PC-3 (cell line): Measurements from ENCODE around the gene ATG2A. TPM values are rescaled to one million over a fixed set of nuclear protein-coding genes. Genes with fewer than 3 reads are reported as not detected.

Source experiments
- ATAC-seq: fragments of 200-7000 bp; cut with Tn5 transposase; 2 replicates; pipeline ENCODE4 v1.9.1; 2020; ENCODE audit warnings: mild to moderate bottlenecking, moderate library complexity
- BruUV-seq: library from RNA; stranded (reverse); fragments of 400-500 nt; replicated peaks from 2 replicates; lab custom pipeline; 2021; lab: Mats Ljungman, UMichigan
- CTCF ChIA-PET: fragments of 300-600 bp; sonication (Branson Sonifier 250); formaldehyde crosslinking; loops from one replicate; lab custom pipeline; 2022; ENCODE audit warnings: antibody characterized with exemption; lab: Charles Lee
- POLR2A ChIA-PET: fragments of 300-600 bp; sonication (Branson Sonifier 250); formaldehyde crosslinking; loops from one replicate; lab custom pipeline; 2022; ENCODE audit warnings: antibody characterized with exemption; ENCODE audit not compliant: unreplicated experiment; lab: Charles Lee
- DNase-seq: peaks from one replicate; pipeline ENCODE4 v3.0.0-alpha.2; 2015
- H2AFZ ChIP-seq: fragments of 300-600 bp; sonication (generic); 2 replicates; pipeline ENCODE4 v1.6.0; 2016; ENCODE audit warnings: antibody characterized with exemption, low read length
- H3F3A ChIP-seq: fragments of 300-600 bp; sonication (generic); one replicate; pipeline ENCODE4 v1.6.0; 2017; ENCODE audit warnings: antibody characterized with exemption, low read length, control low read depth, mild to moderate bottlenecking; ENCODE audit not compliant: unreplicated experiment
- H3K27ac ChIP-seq: fragments of 300-600 bp; sonication (generic); 2 replicates; pipeline ENCODE4 v1.5.1; 2016; ENCODE audit warnings: mild to moderate bottlenecking, low read length
- H3K27me3 ChIP-seq: fragments of 300-600 bp; sonication (generic); 2 replicates; pipeline ENCODE4 v1.6.1; 2016; ENCODE audit warnings: low read length, mixed read lengths
- H3K36me3 ChIP-seq: fragments of 300-600 bp; sonication (generic); 2 replicates; pipeline ENCODE4 v1.6.1; 2016; ENCODE audit warnings: low read depth, mixed run types, low read length, mixed read lengths
- H3K4me1 ChIP-seq: fragments of 300-600 bp; sonication (generic); 2 replicates; pipeline ENCODE4 v1.5.1; 2016; ENCODE audit warnings: low read length; ENCODE audit not compliant: insufficient read depth
- H3K4me2 ChIP-seq: fragments of 300-600 bp; sonication (generic); 2 replicates; pipeline ENCODE4 v1.6.0; 2016; ENCODE audit warnings: low read length
- H3K4me3 ChIP-seq: fragments of 300-600 bp; sonication (generic); 2 replicates; pipeline ENCODE4 v1.5.1; 2016; ENCODE audit warnings: mild to moderate bottlenecking, low read length, mixed read lengths
- H3K79me2 ChIP-seq: fragments of 300-600 bp; sonication (generic); 2 replicates; pipeline ENCODE4 v1.6.1; 2017; ENCODE audit warnings: low read length, mixed read lengths
- H3K9ac ChIP-seq: fragments of 300-600 bp; sonication (generic); 2 replicates; pipeline ENCODE4 v1.6.0; 2016; ENCODE audit warnings: mild to moderate bottlenecking, low read length
- H3K9me2 ChIP-seq: fragments of 300-600 bp; sonication (generic); replicated peaks from 2 replicates; pipeline ENCODE4 v1.6.1; 2016; ENCODE audit warnings: mixed run types, low read length, mixed read lengths
- H3K9me3 ChIP-seq: fragments of 300-600 bp; sonication (generic); 2 replicates; pipeline ENCODE4 v1.6.1; 2016; ENCODE audit warnings: low read length, mixed read lengths
- H4K20me1 ChIP-seq: fragments of 300-600 bp; sonication (generic); 2 replicates; pipeline ENCODE4 v1.6.1; 2016; ENCODE audit warnings: low read length, mixed read lengths
- CTCF ChIP-seq: fragments of 300-600 bp; sonication (generic); conservative IDR thresholded peaks from 2 replicates; pipeline ENCODE4 v1.5.1; 2017; ENCODE audit warnings: antibody characterized with exemption, low read depth, mild to moderate bottlenecking, low read length
- EZH2 ChIP-seq: fragments of 300-600 bp; sonication (generic); IDR thresholded peaks from one replicate; pipeline ENCODE4 v1.6.1; 2017; ENCODE audit warnings: antibody characterized with exemption, mild to moderate bottlenecking, low read length; ENCODE audit not compliant: unreplicated experiment
- EZH2phosphoT487 ChIP-seq: fragments of 300-600 bp; sonication (generic); IDR thresholded peaks from 2 replicates; pipeline ENCODE4 v1.6.1; 2018; ENCODE audit warnings: mild to moderate bottlenecking, antibody characterized with exemption, low read length, borderline replicate concordance
- intact Hi-C: fragments of 100-400 bp; cut with micrococcal nuclease; formaldehyde crosslinking; loops from 2 replicates; pipeline ENCODE4 v1.9.0; 2023
- total RNA-seq: library from RNA; depleted of rRNA; stranded (reverse); fragments of >200 nt; gene quantifications from 2 replicates; pipeline ENCODE4 v1.2.3, GENCODE V29; 2014

The ATG2A gene
- total RNA-seq, 1 experiment from 2014 or later: 45.6 TPM

- ChIA-PET POLR2A (interaction anchor here (0.6 kb wide), 1 partner anchor 9 kb away, joined by 5 read pairs; no protein-coding TSS in a partner anchor), CTCF (no interaction called here)
- H2AFZ ChIP-seq: peak overlapping the region; percentile 98
- peak overlapping the region; percentile 95 for H3K4me3 ChIP-seq
- DNase-seq: no peak
- peak; percentile 21 for ATAC-seq
- peak overlapping the region; percentile 71 for H3K9ac ChIP-seq
- H3K36me3 ChIP-seq: no peaks in the 10 kb centered on the region
- H3K9me3 ChIP-seq: no peaks in the 10 kb centered on the region
- H3K9me2 ChIP-seq: no peaks in the 10 kb centered on the region
- no peak overlapping the region for H3K27ac ChIP-seq
- peaks cover 4% of the 10 kb centered on the region; the same call in 1 of the 2 replicates for H3K79me2 ChIP-seq
- H3K27me3 ChIP-seq: no peaks in the 10 kb centered on the region
- H3K4me2 ChIP-seq: peak overlapping the region; percentile 95
- no peaks in the 10 kb centered on the region for H4K20me1 ChIP-seq
- H3F3A ChIP-seq: no peaks in the 10 kb centered on the region
- H3K4me1 ChIP-seq: peaks cover 13% of the 10 kb centered on the region; the same call in 1 of the 2 replicates
- BruUV-seq: no TSS peak
- TF ChIP-seq EZH2: no peak
- intact Hi-C loops: loop anchor here (1.0 to 2.0 kb wide), 3 partner anchors 82 to 102 kb away; partner anchors contain the start of genes ARL2 and SNX15
Measured at GRCh38 chr11:64924910-64925284, 7.9 kb upstream of the ATG2A start.

GRCh38 chr11:64923944-64924909, 7.2 kb upstream of the ATG2A start, which contains the start of gene PPP2R5B:
PPP2R5B (plus strand) TSS chr11:64924689; CDS start chr11:64925735, 1,046 bp downstream.
- H3K27ac ChIP-seq: peak within 1 kb of the TSS; percentile 37
- peak within 1 kb of the TSS; percentile 71 for H3K9ac ChIP-seq
- H3K4me1 ChIP-seq: peaks cover 13% of the 10 kb centered on the region; the same call in 1 of the 2 replicates
- no peaks in the 10 kb centered on the region for H3K27me3 ChIP-seq
- ChIA-PET CTCF (interaction anchor here (0.5 kb wide), 1 partner anchor 67 kb away, joined by 13 read pairs; no protein-coding TSS in a partner anchor), POLR2A (interaction anchor here (0.6 kb wide), 2 partner anchors 8 to 102 kb away, joined by 4 to 5 read pairs; no protein-coding TSS in a partner anchor)
- no peaks in the 10 kb centered on the region for H3K9me3 ChIP-seq
- H4K20me1 ChIP-seq: no peaks in the 10 kb centered on the region
- TF ChIP-seq EZH2phosphoT487 (no peak), CTCF (no peak), EZH2 (no peak)
- peaks cover 4% of the 10 kb centered on the region; the same call in 1 of the 2 replicates for H3K79me2 ChIP-seq
- H3F3A ChIP-seq: no peaks in the 10 kb centered on the region
- H2AFZ ChIP-seq: peak within 1 kb of the TSS; percentile 98
- H3K4me2 ChIP-seq: peak within 1 kb of the TSS; percentile 95
- H3K4me3 ChIP-seq: peak within 1 kb of the TSS; percentile 95
- ATAC-seq (peak; percentile 94), DNase-seq (peak; percentile 97)
- no peaks in the 10 kb centered on the region for H3K36me3 ChIP-seq
- intact Hi-C loops: loop anchor here (1.0 to 2.0 kb wide), 3 partner anchors 83 to 103 kb away; partner anchors contain the start of genes ARL2 and SNX15
- H3K9me2 ChIP-seq: no peaks in the 10 kb centered on the region
- BruUV-seq: no TSS peak

- Histone ChIP-seq H3K9ac (no peak overlapping the region), H3K4me2 (no peak overlapping the region; the same call in 1 of the 2 replicates), H3K27me3 (no peaks in the 10 kb centered on the region), H2AFZ (peak overlapping the region; percentile 98), H4K20me1 (no peaks in the 10 kb centered on the region), H3K9me2 (no peaks in the 10 kb centered on the region), H3K36me3 (no peaks in the 10 kb centered on the region), H3K27ac (no peak overlapping the region), H3F3A (no peaks in the 10 kb centered on the region), H3K9me3 (no peaks in the 10 kb centered on the region), H3K4me1 (peaks cover 14% of the 10 kb centered on the region; the same call in 1 of the 2 replicates), H3K4me3 (no peak overlapping the region), H3K79me2 (peaks cover 4% of the 10 kb centered on the region; the same call in 1 of the 2 replicates)
- POLR2A ChIA-PET: no interaction called here
- ATAC-seq (no peak), DNase-seq (no peak)
- BruUV-seq: no TSS peak
- CTCF ChIA-PET: no interaction called here
- intact Hi-C loops: no loop called here
- no peak for TF ChIP-seq EZH2
- no peak for TF ChIP-seq CTCF
Measured at GRCh38 chr11:64923151-64923661, 6.2 kb upstream of the ATG2A start.
